ENCODE measurements around the gene TMEM18. TPM values are rescaled to one million over a fixed set of nuclear protein-coding genes. Genes with fewer than 3 reads are reported as not detected.

The TMEM18 gene
- polyA plus RNA-seq, 1 donor from 2014 or later = 58.6 TPM

DNA sequence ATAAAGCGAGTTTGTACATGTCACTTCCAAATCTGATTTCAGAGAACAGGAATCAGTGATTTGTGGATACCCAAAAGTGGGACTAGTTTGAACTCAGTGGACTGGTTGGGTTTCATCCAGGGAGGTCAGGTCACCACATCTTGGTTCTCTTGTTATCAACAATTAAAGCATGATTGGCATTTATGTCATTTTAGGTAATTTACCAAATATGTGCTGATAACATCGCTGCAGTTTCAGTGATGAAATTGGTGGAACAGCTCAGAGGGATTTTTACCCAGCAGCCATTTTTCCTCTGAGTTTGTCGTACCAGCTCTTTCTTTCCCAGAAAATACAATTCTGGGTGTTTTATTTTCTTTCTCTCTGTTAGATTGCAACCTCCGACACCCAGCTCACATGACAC lies 33.4 kb downstream of the TMEM18 start:
- H3K9me2 ChIP-seq (ENCODE audit: insufficient read depth, low read length) = no peaks in the 10 kb centered on the region
- TF ChIP-seq CTCF (IDR thresholded peaks at IDR 0.05; ENCODE audit: poor library complexity, severe bottlenecking) (no peak), POLR2AphosphoS5 (IDR thresholded peaks at IDR 0.05) (no peak), MXI1 (conservative IDR thresholded peaks at IDR 0.05; ENCODE audit: poor library complexity, severe bottlenecking) (no peak), TAF1 (IDR thresholded peaks at IDR 0.05; ENCODE audit: low read depth) (no peak), SMC3 (conservative IDR thresholded peaks at IDR 0.05; ENCODE audit: poor library complexity) (no peak), RAD21 (conservative IDR thresholded peaks at IDR 0.05) (no peak), EZH2 (IDR thresholded peaks at IDR 0.05; ENCODE audit: borderline replicate concordance, insufficient read depth, low read length, poor library complexity, severe bottlenecking) (no peak), REST (IDR thresholded peaks at IDR 0.05; ENCODE audit: borderline replicate concordance) (no peak), EP300 (conservative IDR thresholded peaks at IDR 0.05; ENCODE audit: poor library complexity, severe bottlenecking) (no peak)
- H3K9me3 ChIP-seq (ENCODE audit: low read length) = no peaks in the 10 kb centered on the region

DNA sequence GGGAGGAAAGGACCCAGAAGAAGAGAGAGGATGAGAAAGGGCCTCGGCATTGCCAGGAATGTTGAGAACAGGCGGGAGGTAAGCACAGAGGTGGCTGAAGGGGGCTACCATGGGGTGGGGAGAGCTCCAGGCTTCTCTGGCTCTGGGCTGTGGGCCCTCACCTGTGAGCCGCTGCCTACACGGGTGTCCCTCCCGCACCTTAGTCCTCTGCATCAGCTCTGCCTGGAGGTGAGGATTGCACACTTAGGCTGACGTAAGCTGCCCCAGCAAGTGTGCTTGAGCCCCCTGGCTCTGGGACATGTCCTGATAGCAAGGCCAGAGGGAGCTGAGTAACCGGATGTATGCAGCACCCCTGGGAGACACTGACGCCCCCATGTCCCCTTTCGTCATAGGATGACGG lies 33.9 kb downstream of the TMEM18 start:
- TF ChIP-seq SMC3 (conservative IDR thresholded peaks at IDR 0.05; ENCODE audit: poor library complexity) (no peak), RAD21 (conservative IDR thresholded peaks at IDR 0.05) (no peak)
- H4K20me1 ChIP-seq (ENCODE audit: insufficient read depth) = no peaks in the 10 kb centered on the region
- no peak overlapping the region for H3K4me3 ChIP-seq (ENCODE audit: low read length)

More for the DNA sequence above, 33.4 kb downstream of the TMEM18 start:
- H3K27ac ChIP-seq (ENCODE audit: low read length) = no peak overlapping the region
- no peak overlapping the region for H3K9ac ChIP-seq (ENCODE audit: low read length)
- no peaks in the 10 kb centered on the region for H4K20me1 ChIP-seq (ENCODE audit: insufficient read depth)
- no peak overlapping the region for H2AFZ ChIP-seq (ENCODE audit: low read depth, low read length)
- no peaks in the 10 kb centered on the region for H3F3A ChIP-seq (ENCODE audit: insufficient read depth, low read length, poor library complexity, severe bottlenecking)
- no peak overlapping the region for H3K4me3 ChIP-seq (ENCODE audit: low read length)
- no peaks in the 10 kb centered on the region for H3K79me2 ChIP-seq (replicated peaks; ENCODE audit: insufficient read depth, low read length)
- H3K36me3 ChIP-seq (ENCODE audit: insufficient read depth, low read length) = no peaks in the 10 kb centered on the region
- H3K27me3 ChIP-seq (ENCODE audit: insufficient read depth, low read depth, low read length) = no peaks in the 10 kb centered on the region
- H3K4me2 ChIP-seq (ENCODE audit: low read length) = no peak overlapping the region

More for the DNA sequence above, 33.9 kb downstream of the TMEM18 start:
- Histone ChIP-seq H3F3A (ENCODE audit: insufficient read depth, low read length, poor library complexity, severe bottlenecking) (no peaks in the 10 kb centered on the region), H3K27me3 (ENCODE audit: insufficient read depth, low read depth, low read length) (no peaks in the 10 kb centered on the region), H3K27ac (ENCODE audit: low read length) (no peak overlapping the region), H3K79me2 (replicated peaks; ENCODE audit: insufficient read depth, low read length) (no peaks in the 10 kb centered on the region), H3K36me3 (ENCODE audit: insufficient read depth, low read length) (no peaks in the 10 kb centered on the region), H3K4me2 (ENCODE audit: low read length) (no peak overlapping the region), H3K9me3 (ENCODE audit: low read length) (no peaks in the 10 kb centered on the region), H2AFZ (ENCODE audit: low read depth, low read length) (no peak overlapping the region), H3K9ac (ENCODE audit: low read length) (no peak overlapping the region), H3K9me2 (ENCODE audit: insufficient read depth, low read length) (no peaks in the 10 kb centered on the region)

Measured in neural cell (in vitro differentiated cells).